NT2/D1 (cell line): ENCODE data around the gene YIPF4.
"Not testable (repeated sequence)": the region's sequence is repeated elsewhere in the genome, so short reads cannot be mapped to it uniquely, and the experiment has no call there.

ENCODE experiments used
- DNase-seq: peaks from one replicate; pipeline ENCODE4 v3.0.0-alpha.2; 2011; ENCODE audit warnings: low read depth, low spot score
- H3K27me3 ChIP-seq: 2 replicates; pipeline ENCODE4 v1.6.0; 2011; ENCODE audit warnings: mild to moderate bottlenecking; ENCODE audit not compliant: insufficient read length, insufficient read depth
- H3K36me3 ChIP-seq: 2 replicates; pipeline ENCODE4 v1.6.1; 2011; ENCODE audit warnings: mild to moderate bottlenecking, low read length, mixed read lengths; ENCODE audit not compliant: insufficient read depth, insufficient read length
- H3K4me1 ChIP-seq: 2 replicates; pipeline ENCODE4 v1.5.1; 2011; ENCODE audit not compliant: insufficient read depth, insufficient read length
- H3K4me3 ChIP-seq: 2 replicates; pipeline ENCODE4 v1.5.1; 2011; ENCODE audit warnings: low read depth; ENCODE audit not compliant: insufficient read length
- H3K9ac ChIP-seq: 2 replicates; pipeline ENCODE4 v1.6.0; 2011; ENCODE audit warnings: low read depth; ENCODE audit not compliant: insufficient read length
- H3K9me3 ChIP-seq: 2 replicates; pipeline ENCODE4 v1.5.1; 2011; ENCODE audit warnings: mild to moderate bottlenecking, low read length; ENCODE audit not compliant: insufficient read depth
- SUZ12 ChIP-seq: IDR thresholded peaks from 2 replicates; pipeline ENCODE4 v1.6.1; 2011; ENCODE audit not compliant: insufficient read length, insufficient read depth; ENCODE audit errors: extremely low read depth
- YY1 ChIP-seq: IDR thresholded peaks from 2 replicates; pipeline ENCODE4 v1.6.1; 2011; ENCODE audit not compliant: insufficient read length, insufficient read depth
- ZNF274 ChIP-seq: IDR thresholded peaks from 2 replicates; pipeline ENCODE4 v1.6.1; 2011; ENCODE audit warnings: mild to moderate bottlenecking, low read depth, low read length

YIPF4 gene

GRCh38 chr2:32360416-32360815, 82.7 kb downstream of the YIPF4 start:
- TF ChIP-seq ZNF274, result no peak
- TF ChIP-seq SUZ12, result no peak
- no peak for TF ChIP-seq YY1
- peaks cover 24% of the 10 kb centered on the region for H3K36me3 ChIP-seq
- H3K9ac ChIP-seq, result no peak overlapping the region
- no peak overlapping the region for H3K4me3 ChIP-seq
- DNase-seq, result no peak
- H3K27me3 ChIP-seq, result no peaks in the 10 kb centered on the region
- H3K4me1 ChIP-seq, result no peaks in the 10 kb centered on the region
- H3K9me3 ChIP-seq, result no peaks in the 10 kb centered on the region

GRCh38 chr2:32362997-32363396, 85.3 kb downstream of the YIPF4 start:
- H3K9ac ChIP-seq, DNase-seq, H3K4me1 ChIP-seq, H3K9me3 ChIP-seq, H3K4me3 ChIP-seq, H3K27me3 ChIP-seq: not testable (repeated sequence)
- H3K36me3 ChIP-seq, result peaks cover 24% of the 10 kb centered on the region

GRCh38 chr2:32363597-32363996, 85.9 kb downstream of the YIPF4 start:
- TF ChIP-seq YY1 (no peak), ZNF274 (no peak), SUZ12 (no peak)

DNA sequence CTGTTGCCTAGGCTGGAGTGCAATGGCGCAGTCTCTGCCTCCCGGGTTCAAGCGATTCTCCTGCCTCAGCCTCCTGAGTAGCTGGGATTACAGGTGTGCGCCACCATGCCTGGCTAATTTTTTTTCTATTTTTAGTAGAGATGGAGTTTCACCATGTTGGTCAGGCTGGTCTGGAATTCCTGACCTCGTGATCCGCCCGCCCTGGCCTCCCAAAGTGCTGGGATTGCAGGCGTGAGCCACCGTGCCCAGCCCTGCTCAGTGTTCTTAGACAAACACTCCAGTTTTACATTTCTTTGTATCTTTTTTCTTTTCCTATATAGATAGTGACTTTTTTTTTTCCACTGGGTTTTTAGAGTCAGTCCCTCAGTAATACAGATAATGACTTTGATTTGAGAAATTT, 86.6 kb downstream of the YIPF4 start:
- not testable (repeated sequence) for H3K9me3 ChIP-seq, H3K4me1 ChIP-seq, DNase-seq, H3K9ac ChIP-seq, H3K27me3 ChIP-seq, H3K4me3 ChIP-seq
- H3K36me3 ChIP-seq, result peaks cover 12% of the 10 kb centered on the region

More at GRCh38 chr2:32363597-32363996, 85.9 kb downstream of the YIPF4 start:
- H3K4me3 ChIP-seq, result no peak overlapping the region
- no peak overlapping the region for H3K9ac ChIP-seq
- DNase-seq, result no peak
- H3K4me1 ChIP-seq, result no peaks in the 10 kb centered on the region
- H3K9me3 ChIP-seq, result no peaks in the 10 kb centered on the region
- H3K27me3 ChIP-seq, result no peaks in the 10 kb centered on the region
- peaks cover 19% of the 10 kb centered on the region for H3K36me3 ChIP-seq

DNA sequence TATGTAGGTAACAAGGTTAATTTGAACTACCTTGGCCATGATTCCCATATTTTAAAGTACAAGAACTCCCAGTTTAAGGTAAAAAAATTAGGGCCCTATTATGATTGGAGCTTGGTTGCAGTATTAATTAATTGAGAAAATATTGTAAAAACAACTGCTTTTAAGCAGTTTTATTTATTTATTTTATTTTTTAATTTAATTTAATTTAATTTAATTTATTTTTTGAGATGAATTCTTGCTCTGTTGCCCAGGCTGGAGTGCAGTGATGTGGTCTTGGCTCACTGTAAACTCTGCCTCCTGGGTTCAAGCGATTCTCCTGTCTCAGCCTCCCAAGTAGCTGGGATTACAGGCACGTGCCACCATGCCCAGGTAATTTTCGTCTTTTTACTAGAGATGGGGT, 88.0 kb downstream of the YIPF4 start:
- H3K27me3 ChIP-seq, DNase-seq, H3K36me3 ChIP-seq, H3K9me3 ChIP-seq, H3K4me3 ChIP-seq, H3K9ac ChIP-seq, H3K4me1 ChIP-seq: not testable (repeated sequence)
